H7 (cell line): ENCODE measurements around the gene PTH2. TPM values are rescaled to one million over a fixed set of nuclear protein-coding genes. Genes with fewer than 3 reads are reported as not detected.

Source experiments
- DNase-seq: peaks from one replicate; pipeline ENCODE4 v3.0.0; 2012
- H3K27me3 ChIP-seq: 2 replicates; pipeline ENCODE4 v1.6.0; 2011; ENCODE audit warnings: mild to moderate bottlenecking, low read length; ENCODE audit not compliant: control insufficient read depth, insufficient read depth
- H3K36me3 ChIP-seq: replicated peaks from 2 replicates; pipeline ENCODE4 v1.5.1; 2011; ENCODE audit warnings: low read length; ENCODE audit not compliant: control insufficient read depth, insufficient read depth
- H3K4me3 ChIP-seq: 2 replicates; pipeline ENCODE4 v1.5.1; 2011; ENCODE audit warnings: low read depth, mild to moderate bottlenecking, control low read depth, low read length, moderate library complexity; ENCODE audit not compliant: insufficient read depth
- total RNA-seq: library from RNA; depleted of rRNA; stranded (reverse); fragments of >200 nt; shearing (Covaris generic); gene quantifications from 2 replicates; pipeline ENCODE4 v1.2.3, GENCODE V29; 2014

Gene PTH2
- total RNA-seq, 1 experiment from 2014 or later = not detected

DNA sequence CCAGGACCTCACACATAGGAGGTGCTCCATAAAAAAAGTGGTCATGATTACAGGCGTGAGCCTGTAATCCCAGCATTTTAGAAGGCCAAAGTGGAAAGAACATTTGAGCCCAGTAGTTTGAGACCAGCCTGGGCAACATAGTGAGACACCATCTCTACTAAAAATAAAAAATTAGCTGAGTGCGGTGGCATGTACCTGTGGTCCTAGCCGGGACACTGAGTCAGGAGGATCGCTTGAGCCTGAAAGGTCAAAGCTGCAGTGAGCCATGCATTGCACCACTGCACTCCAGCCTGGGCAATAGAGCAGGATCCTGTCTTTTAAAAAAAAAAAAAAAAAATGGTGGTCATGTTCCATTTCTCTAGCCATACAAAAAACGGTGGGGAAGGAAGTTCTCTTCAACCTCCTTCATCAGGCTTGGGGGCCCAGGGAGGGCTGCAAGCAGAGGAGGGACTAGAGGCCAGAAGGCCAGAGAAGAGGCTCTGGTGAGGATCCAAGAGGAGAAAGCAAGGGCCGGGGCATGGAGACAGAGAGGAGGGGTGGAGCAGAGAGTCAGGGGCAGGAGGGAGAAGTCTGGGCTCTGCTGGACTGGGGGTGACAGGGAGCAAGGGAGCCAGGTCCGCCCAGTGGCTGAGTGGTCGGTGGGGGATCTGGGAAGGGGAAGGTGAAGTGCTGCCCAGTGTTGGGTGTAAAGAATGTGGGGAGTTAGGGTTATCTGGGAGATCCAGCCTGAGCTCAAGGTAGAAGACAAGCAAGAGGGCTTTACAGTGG lies 26.3 kb downstream of the PTH2 start:
- Histone ChIP-seq H3K27me3 (no peaks in the 10 kb centered on the region; the same call in 1 of the 2 replicates), H3K36me3 (no peaks in the 10 kb centered on the region), H3K4me3 (no peak overlapping the region)
- peak; percentile 40 for DNase-seq

DNA sequence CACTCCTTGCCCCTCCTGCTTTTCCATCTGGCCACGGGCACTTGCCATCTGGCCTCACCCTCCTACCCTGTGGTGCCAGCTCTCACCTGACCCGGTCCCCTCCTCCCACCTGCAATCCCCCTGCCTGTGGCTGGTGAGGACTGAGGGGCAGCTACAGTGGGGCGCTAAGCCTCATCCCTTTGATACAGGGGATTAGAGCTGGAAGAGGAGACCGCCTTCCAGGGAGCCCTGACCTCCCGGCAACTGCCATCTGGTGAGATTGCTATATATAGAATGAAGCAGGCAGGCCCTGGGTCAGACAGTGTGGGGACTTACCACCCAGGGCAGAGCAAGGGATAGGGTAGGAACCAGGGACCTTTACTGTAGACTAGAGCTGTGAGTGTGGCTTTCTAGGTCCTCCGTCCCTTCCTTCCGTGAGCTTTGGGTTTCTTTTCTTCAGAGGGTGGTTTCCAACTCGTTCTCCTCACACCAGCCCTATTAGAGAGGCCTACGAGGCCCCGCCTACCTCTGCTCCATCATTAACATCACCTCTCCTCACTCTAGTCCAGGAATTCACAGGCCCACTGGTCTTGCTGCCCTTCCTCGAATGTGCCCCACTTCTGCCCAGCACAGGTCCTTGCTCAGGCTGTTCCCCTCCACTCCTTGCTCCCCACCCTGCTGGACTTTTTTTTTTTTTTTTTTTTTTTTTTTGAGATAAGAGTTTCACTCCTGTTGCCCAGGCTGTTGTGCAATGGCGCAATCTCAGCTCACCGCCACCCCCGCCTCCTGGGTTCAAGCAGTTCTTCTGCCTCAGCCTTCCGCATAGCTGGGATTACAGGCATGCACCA lies 27.4 kb downstream of the PTH2 start:
- Histone ChIP-seq H3K27me3 (no peaks in the 10 kb centered on the region; the same call in 1 of the 2 replicates), H3K4me3 (no peak overlapping the region)
- DNase-seq = peak; percentile 63

DNA sequence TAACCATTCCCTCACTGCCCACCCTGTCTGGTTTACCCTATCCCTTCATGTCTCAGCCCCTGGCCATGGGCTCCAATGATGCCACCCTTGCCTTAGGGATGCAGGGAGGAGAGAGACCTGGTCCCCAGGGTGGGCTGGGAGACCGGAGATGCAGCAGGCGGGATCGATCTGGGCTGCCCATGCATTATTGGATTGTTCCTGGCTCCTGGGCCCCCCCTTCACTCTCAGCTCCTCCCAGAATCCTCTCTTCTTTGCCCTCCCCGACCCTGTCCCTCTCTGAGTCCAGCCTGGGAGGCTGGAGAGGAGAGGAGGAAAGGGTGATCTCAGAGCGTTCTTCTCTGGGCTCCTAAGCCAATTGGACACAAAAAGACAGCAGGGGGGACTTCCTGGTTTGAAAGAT lies 29.4 kb downstream of the PTH2 start:
- Histone ChIP-seq H3K27me3 (no peaks in the 10 kb centered on the region; the same call in 1 of the 2 replicates), H3K4me3 (no peak overlapping the region), H3K36me3 (no peaks in the 10 kb centered on the region)
- DNase-seq = peak; percentile 46

More for the DNA sequence above, 27.4 kb downstream of the PTH2 start:
- H3K36me3 ChIP-seq = no peaks in the 10 kb centered on the region

DNA sequence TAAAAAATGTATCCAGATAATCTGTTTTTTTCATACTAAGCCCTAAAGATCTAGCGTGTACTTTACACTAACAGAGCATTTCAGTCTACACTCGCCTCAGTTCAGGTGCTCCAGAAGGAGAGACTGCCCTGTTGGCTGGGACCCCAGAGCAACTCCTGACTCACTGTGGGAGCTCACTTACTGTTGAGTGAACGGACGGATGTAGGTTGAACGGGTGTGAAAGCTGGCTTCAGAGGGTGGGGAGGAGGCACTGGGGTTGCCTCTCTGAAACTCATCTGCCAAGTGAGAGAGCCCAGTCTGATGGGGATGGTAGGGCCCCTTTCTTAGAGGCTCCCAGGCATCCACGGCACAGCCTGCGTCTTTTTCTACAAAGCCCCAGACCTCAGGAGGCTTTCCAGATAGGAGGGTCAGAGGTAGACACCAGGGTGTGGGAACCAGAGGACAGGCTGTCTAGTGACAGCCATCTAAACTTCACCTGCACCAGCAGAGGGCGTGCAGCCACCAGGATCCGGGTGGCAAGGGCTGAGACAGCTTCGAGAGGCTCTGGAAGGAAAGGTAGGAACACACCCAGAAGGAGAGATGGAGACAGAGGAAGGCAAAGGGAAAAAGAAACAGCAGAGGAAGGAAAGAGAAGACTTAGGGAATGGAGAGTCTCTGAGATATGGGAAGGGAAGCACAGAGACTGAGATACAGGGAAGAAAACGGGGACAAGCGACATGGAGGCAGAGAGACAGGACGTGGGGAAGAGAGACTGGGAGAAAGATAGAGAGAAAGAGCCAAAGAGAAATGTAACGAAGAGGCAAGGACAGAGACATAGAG lies 31.5 kb downstream of the PTH2 start:
- DNase-seq = peak; percentile 95
- no peaks in the 10 kb centered on the region; the same call in 1 of the 2 replicates for H3K27me3 ChIP-seq

DNA sequence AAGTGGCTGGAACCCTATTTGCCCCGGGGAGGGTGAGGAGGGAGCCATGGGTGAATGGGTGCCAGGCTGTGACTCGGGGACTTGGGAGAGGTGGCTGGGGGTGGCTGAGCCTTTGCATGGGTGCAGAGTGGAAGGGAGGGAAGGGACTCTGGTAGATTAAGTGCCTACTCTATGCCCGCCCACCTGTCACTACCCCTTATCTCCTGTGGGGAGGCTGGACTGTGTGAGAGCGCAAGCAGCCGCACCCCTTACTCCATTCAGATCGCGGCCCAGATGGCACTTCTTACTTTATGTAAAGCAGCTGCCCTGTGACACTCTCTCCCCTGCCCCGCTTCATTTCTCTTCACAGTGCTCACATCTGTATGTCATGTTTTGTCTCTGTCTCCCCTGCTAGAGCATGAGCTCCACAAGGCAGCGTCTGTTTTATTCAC lies 32.3 kb downstream of the PTH2 start:
- no peak for DNase-seq
- no peaks in the 10 kb centered on the region for H3K36me3 ChIP-seq
- H3K4me3 ChIP-seq = no peak overlapping the region
- no peaks in the 10 kb centered on the region; the same call in 1 of the 2 replicates for H3K27me3 ChIP-seq

More for the DNA sequence above, 31.5 kb downstream of the PTH2 start:
- no peaks in the 10 kb centered on the region for H3K36me3 ChIP-seq
- no peak overlapping the region for H3K4me3 ChIP-seq

DNA sequence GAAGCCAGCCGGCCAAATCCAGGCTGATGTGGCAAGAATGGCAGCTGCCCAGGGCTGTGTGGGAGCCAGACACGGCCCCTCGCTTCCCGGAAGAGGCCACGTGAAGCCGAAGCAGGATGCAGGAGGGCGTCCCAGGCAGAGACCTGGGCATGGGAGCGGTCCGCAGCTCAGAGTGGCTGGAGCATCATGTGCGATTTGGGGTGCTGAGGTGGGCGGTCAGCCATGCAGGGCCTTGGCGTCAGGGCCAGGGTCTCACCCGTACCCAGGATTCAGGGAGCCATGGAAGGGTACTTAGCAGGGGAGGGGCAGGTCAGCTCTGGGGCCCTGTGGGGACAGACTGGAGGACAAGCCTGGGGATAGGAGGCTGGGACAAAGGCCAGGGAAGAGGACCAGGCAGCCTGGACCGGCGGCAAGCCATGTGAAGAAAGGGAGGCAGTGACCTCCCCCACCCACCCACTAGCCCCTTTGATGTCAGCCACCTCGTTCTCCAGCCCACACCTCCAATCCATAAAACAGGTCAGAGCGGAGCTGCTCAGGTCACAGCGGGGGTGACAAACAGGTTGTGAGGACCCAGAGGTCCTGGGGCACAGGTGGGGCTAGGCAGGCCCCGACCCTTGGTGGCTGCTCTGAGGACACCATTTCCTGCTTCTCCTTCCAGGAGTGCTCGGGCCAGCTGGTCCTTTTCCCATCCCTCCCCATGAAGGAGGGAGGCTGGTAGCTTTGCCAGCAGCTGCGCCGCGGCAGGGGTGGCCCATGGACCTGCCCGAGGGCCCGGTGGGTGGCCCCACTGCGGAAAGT lies 32.9 kb downstream of the PTH2 start:
- Histone ChIP-seq H3K27me3 (no peaks in the 10 kb centered on the region; the same call in 1 of the 2 replicates), H3K36me3 (no peaks in the 10 kb centered on the region), H3K4me3 (no peak overlapping the region)
- DNase-seq = peak; percentile 49

DNA sequence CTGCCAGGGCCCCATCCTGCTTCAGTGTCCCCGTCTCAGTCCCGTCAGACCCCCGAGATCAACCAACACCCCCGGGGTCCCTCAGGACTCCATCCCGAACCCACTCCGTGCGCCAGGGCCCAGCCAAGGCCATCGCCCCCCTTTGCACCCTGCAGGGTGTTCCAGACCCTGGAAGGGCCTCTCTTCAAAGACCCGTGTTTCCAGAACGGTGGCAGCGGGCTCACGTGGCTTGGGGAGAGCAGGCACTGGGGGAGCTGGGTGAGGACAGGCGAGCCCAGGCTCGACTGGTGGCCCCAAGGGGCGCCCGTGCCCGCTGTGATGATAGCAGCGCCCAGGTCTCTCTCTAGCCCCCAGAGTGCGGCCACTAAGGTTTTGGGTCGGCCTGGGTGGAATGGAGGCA lies 33.8 kb downstream of the PTH2 start:
- H3K36me3 ChIP-seq = no peaks in the 10 kb centered on the region
- no peak overlapping the region for H3K4me3 ChIP-seq
- DNase-seq = peak; percentile 52
- H3K27me3 ChIP-seq = no peaks in the 10 kb centered on the region; the same call in 1 of the 2 replicates

DNA sequence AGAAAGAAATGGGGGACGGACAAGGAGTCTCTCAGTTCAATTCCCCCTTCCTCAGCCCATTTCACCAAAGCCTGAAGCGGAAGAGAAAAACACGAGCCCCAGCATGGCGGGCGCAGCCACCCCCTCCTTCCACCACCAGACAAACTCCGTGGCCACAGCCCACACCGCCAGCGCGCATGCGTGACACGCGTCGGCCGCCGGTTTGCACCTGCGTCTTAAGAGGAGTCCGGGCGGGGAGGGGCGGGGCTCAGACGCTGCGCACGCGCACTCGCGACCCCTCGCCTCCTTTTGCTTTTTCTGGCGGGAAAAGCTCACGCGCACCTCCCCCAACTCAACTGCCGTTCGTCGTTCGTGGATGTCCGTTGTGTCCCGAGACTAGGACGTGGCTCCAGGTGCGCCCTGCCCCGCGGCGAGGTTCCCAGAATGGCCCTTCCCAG lies 35.3 kb downstream of the PTH2 start, which contains the start of gene KASH5:
Gene KASH5 (plus strand): TSS at position 314 of the 437 bp plus-strand sequence. CDS start 2,635 bp downstream, outside the sequence.
- Histone ChIP-seq H3K27me3 (no peaks in the 10 kb centered on the region; the same call in 1 of the 2 replicates), H3K36me3 (no peaks in the 10 kb centered on the region), H3K4me3 (no peak within 1 kb of the TSS)
- peak; percentile 55 for DNase-seq

DNA sequence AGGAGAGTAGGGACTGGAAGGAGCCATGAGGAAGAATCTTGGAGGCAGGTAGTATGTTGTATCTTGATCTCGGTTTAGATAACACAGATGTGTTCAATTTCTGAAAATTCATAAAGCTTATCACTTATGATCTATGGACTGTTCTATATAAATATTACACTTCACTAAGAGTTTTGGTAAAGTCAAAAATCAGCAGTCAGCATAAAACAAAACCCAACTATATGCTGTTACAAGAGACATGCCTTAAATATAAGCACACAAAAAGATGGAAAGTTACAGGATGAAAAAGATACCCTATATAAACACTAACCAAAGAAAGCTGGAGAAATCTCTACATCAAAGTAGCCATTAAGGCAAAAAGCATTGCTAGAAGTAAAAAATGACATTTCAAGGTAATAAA lies 39.6 kb downstream of the PTH2 start:
- Histone ChIP-seq H3K4me3 (no peak overlapping the region), H3K36me3 (no peaks in the 10 kb centered on the region), H3K27me3 (no peaks in the 10 kb centered on the region)
- DNase-seq = no peak

DNA sequence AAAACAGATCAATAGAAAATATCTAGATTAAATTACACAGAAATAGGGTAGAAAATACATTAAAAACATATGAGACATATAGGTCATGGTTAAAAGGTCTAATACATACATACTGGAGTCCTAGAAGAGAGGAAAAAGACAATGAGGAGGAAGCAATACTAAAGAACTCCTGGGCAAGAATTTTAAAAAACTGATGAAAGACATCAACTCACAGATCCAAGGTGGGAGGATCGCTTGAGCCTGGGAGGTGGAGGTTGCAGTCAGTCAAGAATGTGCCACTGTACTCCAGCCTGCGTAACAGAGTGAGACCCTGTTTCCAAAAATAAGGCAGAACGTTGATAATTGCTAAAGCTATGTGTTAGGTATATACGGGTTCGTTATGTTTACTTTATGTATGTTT lies 40.6 kb downstream of the PTH2 start:
- Histone ChIP-seq H3K4me3 (no peak overlapping the region), H3K27me3 (no peaks in the 10 kb centered on the region), H3K36me3 (no peaks in the 10 kb centered on the region)
- no peak for DNase-seq

DNA sequence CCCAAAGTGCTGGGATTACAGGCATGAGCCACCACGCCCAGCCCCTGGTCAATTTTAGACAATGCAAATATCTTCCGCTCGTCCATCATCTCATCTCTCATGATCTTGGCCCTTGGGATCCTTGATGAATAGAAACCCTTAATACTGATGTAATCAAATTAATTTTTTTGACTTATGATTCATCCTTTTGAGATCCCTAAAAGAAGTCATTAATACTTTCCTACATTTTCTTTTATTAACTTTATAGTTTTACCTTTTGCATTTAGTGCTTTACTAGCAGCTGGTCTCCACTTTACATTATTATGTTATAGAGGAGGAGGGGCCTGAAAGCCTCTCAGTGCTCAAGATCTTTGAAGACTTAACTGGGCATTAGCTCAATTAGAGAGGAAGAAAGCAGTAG lies 42.9 kb downstream of the PTH2 start:
- Histone ChIP-seq H3K4me3 (no peak overlapping the region), H3K36me3 (no peaks in the 10 kb centered on the region), H3K27me3 (no peaks in the 10 kb centered on the region)
- DNase-seq = no peak

DNA sequence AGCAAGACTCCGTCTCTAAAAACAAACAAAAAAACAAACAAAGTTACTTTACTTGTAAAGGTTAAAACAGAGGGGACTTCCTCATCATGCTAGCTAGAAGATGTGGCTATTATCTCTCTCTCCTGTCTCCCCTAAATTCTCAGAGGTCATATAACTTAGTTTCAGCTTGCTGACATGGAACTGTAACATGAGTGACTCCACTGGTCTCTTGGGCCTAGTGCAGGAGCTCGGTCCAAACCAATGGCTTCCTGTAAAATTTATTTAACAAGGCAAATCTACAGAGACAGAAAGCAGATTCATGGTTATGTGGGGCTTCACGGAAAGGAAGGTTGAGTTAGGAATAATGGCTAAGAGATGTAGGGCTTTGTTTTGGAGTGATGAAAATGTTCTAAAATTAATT lies 44.7 kb downstream of the PTH2 start:
- no peak for DNase-seq
- H3K4me3 ChIP-seq = no peak overlapping the region
- H3K36me3 ChIP-seq = no peaks in the 10 kb centered on the region
- H3K27me3 ChIP-seq = no peaks in the 10 kb centered on the region

DNA sequence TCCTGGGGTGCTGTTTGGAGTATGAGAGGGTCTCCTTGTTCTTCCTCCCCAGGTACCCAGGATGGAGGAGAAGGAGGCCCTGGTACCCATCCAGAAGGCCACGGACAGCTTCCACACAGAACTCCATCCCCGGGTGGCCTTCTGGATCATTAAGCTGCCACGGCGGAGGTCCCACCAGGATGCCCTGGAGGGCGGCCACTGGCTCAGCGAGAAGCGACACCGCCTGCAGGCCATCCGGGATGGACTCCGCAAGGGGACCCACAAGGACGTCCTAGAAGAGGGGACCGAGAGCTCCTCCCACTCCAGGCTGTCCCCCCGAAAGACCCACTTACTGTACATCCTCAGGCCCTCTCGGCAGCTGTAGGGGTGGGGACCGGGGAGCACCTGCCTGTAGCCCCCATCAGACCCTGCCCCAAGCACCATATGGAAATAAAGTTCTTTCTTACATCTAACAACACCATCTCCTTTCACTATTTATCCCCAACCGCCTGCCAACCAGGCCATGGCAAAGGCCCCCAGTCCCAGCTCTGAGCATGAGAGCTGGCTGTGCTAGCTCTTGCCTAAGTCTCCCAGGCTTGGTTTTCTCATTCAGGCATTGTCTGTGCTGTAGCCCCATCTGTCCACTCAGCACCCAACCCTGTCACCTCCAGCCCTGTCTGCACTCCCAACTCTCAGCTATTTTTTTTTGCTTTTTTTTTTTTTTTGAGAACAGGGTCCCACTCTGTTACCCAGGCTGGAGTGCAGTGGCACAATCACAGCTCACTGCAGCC lies 48.4 kb downstream of the PTH2 start:
- DNase-seq = peak; percentile 32
- H3K4me3 ChIP-seq = no peak overlapping the region
- H3K27me3 ChIP-seq = no peaks in the 10 kb centered on the region

More for the DNA sequence above, 48.4 kb downstream of the PTH2 start:
- H3K36me3 ChIP-seq = no peaks in the 10 kb centered on the region
